OCI-LY1 (cell line): ENCODE results near the gene CHCHD3.

ENCODE experiments used
- CTCF ChIP-seq: fragments of 200-600 bp; sonication (generic), shearing (Covaris generic); IDR thresholded peaks from 2 replicates; pipeline ENCODE4 v1.5.1; 2017; ENCODE audit warnings: mild to moderate bottlenecking, antibody characterized with exemption, low read length, moderate library complexity, mixed read lengths
- EZH2 ChIP-seq: fragments of 200-600 bp; sonication (generic), shearing (Covaris generic); IDR thresholded peaks from 2 replicates; pipeline ENCODE4 v1.8.0; 2017; ENCODE audit warnings: borderline replicate concordance, mixed run types, mild to moderate bottlenecking, antibody characterized with exemption, low read length, moderate library complexity, mixed read lengths

GRCh38 chr7:132915647-132916046 lies 166.2 kb downstream of the CHCHD3 start:
- no peak for TF ChIP-seq CTCF
- TF ChIP-seq EZH2 = no peak
